ENCODE measurements around the gene MUCL3.
"Not testable (repeated sequence)": the region's sequence is repeated elsewhere in the genome, so short reads cannot be mapped to it uniquely, and the experiment has no call there.

Gene MUCL3

GRCh38 chr6:30939473-30939872, 1.3 kb upstream of the MUCL3 start:
- no peak for DNase-seq (ENCODE audit: low read depth)

DNA sequence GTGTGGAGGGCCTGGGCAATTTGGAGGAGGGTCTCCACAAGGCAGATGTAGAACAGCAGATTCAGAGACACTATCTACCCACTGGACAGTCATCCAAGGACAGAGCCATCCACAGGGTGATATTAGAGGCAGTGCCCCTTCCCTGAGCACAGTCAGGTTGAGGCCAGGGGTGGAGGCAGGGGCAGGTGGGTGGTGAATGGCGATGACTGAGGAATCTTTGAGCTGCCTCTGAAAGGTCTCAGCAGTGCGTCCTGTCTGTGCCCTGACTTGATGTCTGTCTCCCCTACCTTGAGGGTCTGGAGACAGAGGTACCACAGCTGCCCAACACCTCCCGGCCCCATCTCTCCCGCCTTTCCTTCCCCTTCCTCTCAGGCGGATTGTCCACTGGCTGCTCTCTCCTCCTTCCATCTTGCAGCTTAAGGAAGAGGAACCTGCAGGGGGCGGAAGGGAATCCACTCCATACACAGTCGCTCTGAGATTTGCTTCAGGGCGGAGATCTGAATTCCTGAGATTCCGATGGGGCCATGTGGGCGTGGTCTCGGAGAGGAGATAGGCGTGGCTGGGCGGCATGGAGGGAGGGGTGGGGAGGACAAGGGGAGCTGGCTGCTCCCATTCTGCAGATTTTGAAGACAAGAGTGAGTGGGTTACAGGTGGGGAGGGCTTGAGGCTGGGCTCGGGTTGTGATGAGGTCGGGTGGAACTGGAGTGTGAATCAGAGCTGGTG, 1.7 kb downstream of the MUCL3 start:
- peak; percentile 45 for DNase-seq (ENCODE audit: low read depth)

DNA sequence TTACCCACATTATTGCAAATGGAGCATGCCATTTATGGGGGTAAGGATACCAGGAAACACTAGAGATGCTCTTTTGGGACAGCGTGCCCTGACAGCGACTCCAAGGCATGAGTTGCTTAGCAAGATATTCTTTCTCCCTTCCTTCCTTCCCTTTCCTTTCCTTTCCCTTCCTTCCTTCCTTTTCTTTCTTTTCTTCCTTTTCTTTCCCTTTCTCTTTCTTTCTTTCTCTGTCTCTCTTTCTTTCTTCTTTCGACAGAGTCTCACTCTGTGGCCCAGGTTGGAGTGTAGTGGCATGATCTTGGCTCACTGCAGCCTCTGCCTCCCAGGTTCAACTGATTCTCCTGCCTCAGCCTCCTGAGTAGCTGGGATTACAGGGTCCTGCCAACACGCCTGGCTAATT, 3.3 kb downstream of the MUCL3 start:
- no peak for DNase-seq (ENCODE audit: low read depth)

DNA sequence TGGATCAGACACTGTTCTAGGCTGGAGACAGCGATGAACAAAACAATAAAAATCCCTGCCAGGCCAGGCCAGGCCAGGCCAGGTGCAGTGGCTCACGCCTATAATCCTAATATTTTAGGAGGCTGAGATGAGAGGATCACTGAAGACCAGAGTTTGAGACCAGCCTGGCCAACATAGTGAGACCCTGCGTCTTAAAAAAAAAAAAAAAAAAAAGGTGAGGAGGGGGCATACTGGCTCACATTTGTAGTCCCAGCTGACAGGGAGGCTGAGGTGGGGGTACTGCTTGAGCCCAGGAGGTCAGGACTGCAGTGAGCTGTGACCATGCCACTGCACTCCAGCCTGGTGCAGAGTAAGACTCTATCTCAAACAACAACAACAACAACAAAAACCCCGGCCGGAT, 4.5 kb downstream of the MUCL3 start:
- DNase-seq (ENCODE audit: low read depth) = no peak

DNA sequence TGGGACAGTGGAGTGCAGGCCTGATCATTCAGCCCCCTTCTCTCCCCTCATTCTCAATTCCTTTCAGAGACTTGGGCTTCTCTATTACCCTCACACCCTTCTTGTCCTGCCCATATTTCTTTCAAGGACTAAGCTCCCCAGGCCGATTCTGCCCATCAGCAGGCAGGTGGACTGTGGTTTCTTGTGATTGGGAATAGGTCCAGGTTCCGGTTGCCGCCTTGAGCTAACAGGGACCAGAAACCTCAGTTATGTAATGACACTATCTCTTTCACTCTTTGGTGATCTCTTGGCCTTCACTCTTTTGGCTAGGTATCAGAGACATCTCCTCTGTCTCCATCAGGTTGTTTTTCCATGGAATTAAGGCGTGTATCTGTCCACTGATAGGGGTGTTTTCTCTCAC, 6.5 kb downstream of the MUCL3 start:
- DNase-seq (ENCODE audit: low read depth) = no peak

DNA sequence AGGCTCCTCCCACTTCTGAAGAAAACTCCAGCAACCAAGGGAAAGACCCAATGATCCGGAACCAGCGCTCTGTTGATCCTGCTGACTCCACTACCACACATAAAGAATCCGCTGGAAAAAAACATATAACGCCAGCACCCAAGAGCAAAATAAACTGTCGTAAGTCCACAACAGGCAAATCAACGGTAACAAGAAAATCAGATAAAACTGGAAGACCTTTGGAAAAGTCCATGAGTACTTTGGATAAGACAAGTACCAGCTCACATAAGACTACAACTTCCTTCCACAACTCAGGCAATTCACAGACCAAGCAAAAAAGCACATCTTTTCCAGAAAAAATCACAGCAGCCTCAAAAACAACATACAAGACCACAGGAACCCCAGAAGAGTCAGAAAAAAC, 8.0 kb downstream of the MUCL3 start:
- DNase-seq (ENCODE audit: low read depth) = no peak

- no peak for DNase-seq (ENCODE audit: low read depth)
Measured at GRCh38 chr6:30951907-30952469, 11.2 kb downstream of the MUCL3 start.

- DNase-seq (ENCODE audit: low read depth) = no peak
Measured at GRCh38 chr6:30954631-30955366, 14.0 kb downstream of the MUCL3 start.

DNA sequence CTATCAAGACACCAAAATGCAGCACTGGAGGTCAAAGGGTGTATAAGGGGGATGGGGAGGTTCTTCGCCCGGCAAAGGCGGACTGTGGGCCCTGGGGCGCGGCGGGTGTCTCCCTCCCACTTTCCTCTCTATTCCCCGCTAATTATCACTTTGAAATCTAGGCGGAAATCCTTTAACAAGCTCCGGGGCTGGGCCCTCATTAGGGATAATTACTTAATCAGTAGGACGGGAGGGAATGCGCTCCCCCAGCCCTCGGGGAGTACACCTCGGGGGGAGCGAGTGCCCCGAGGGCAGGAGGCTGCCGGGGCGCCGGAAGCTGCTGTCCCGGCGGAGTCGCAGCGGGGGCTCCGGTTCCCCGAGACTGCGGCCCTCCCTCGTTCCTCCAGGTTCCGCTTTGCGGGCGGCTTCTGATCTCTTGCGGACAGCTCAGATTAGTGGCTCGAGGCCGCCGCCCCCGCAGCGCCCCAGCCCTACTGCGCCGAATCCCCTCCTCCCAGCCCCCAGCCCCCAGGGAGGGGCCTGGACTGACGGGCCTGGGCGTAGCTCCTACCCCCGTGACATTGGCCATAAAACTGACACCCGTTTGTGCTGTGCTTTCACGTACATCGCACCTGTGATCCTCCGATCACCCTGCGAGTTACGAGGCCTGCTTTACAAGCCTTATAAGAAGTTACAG, 14.7 kb downstream of the MUCL3 start:
- no peak for DNase-seq (ENCODE audit: low read depth)

GRCh38 chr6:30957716-30958115, 16.9 kb downstream of the MUCL3 start:
- no peak for DNase-seq (ENCODE audit: low read depth)

DNA sequence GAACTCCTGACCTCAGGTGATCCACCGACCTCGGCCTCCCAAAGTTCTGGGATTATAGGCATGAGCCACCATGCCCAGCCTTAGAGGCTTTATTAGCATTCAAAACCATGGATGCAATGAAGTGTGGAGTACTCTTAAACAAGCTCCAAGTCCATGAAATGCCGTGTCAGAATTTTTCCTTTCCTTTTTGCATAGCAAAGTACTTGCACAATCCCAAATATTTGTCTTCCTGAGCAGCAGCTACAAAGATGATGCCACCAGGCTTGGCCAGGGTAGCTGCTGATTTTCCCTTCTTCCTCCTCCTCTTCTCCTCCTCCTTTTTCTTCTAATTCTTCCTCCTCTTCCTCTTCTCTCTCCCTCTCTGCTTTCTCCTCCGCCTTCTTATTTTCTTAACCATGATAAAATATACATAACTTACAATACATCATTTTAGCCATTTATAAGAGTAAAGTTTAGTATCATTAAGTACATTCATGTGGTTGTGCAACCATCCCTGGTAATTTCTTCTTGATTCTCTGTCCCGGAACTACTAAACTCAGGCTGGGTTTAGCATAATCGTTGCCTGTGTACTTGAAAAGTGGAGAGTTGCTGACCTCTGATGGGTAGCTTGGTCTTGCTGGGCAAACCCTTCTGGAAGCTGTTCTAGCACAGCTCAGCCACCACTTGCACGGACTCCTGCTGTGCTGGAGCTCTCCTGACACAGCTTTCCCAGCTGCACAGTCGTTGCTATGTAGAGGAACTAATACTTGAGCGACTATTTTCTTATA, 20.3 kb downstream of the MUCL3 start:
- DNase-seq (ENCODE audit: low read depth) = no peak

DNA sequence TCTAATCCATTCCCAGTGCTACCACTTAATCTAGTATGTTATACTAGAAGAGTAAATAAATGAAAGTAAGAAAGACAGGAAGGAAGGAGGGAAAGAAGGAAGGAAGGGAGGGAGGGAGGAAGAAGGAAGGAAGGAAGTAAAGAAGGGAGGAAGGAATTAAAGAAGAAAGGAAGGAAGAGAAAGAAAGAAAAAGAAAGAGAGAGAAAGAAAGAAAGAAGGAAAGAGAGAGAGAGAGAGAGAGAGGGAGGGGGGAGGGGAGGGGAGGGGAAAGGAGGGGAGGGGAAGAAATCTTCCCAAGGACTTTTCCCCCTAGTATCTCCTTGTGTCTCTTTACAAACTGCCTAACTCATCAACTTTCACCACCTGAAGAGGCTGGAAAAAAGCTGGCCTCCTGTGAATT, 21.9 kb downstream of the MUCL3 start:
- no peak for DNase-seq (ENCODE audit: low read depth)

DNA sequence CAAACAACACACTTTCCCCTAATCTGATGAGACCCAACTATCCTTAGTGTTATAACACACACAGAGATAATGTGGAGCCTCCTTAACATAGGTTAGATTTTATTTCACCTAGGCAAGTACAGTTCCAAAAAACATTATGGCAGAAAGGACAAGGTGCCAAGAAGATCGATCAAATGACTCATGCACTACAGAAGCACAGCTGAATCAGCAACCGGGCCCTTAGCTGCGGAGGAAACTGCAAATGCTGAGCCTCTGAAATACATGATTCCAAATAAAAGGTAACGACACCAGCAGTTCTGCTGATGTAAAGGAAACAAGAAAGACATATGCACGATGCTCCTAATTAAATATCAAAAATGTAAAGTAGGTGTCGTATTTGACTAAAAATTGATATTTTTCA, 22.9 kb downstream of the MUCL3 start:
- DNase-seq (ENCODE audit: low read depth) = no peak

GRCh38 chr6:30964075-30964474, 23.3 kb downstream of the MUCL3 start:
- no peak for DNase-seq (ENCODE audit: low read depth)

- DNase-seq (ENCODE audit: low read depth) = no peak
Measured at GRCh38 chr6:30965140-30965601, 24.4 kb downstream of the MUCL3 start.

DNA sequence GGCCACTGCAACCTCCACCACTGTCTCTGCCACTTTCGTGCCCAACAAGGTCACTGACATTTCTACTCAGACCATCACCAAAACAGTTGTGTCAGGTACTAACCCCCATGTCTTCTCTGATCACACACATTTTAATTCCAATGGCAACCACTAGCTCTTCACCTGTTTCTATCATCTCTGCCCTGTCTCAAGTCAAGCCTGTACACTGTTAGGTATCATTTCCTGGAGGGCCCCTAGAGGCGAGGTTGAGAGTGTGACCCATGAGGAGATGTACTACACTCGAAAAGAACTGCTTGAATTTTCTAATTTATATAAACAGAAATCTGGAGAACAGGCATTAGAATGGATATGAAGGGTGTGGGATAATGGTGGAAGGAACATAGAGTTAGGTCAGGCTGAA, 25.4 kb downstream of the MUCL3 start:
- no peak for DNase-seq (ENCODE audit: low read depth)

DNA sequence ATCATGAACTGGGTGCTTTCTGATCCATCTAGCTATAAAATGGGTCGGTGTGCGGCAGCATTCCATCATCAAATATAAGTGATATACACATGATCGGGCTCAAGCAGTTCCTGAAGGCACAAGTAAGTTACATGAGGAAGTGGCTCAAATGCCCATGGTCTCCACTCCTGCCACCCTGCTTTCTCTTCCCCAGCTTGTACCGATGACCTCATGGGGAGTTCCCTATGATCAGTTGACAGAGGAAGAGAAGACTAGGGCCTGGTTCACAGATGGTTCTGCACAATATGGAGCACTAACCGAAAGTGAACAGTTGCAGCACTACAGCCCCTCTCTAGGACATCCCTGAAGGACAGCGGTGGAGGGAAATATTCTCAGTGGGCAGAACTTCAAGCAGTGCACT, 28.4 kb downstream of the MUCL3 start:
- not testable (repeated sequence) for DNase-seq (ENCODE audit: low read depth)

DNA sequence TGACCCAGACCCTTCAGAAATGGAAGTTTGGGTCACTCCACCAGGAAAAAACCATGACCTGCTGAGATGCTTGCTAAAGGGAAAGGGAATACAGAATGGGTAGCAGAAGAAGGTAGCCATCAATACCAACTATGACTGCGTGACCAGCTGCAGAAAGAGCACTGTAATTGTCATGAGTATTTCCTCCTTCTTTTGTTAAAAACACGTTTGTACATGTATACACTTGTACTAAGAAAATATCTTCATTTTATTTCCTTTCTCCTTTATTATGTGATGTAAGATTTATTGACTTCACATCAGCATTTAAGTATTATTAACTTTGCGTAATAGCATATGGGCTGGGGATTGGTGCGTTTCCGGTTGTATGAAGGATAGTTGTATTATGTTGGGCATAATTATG, 30.2 kb downstream of the MUCL3 start:
- DNase-seq (ENCODE audit: low read depth) = no peak

GRCh38 chr6:30972816-30973215, 32.0 kb downstream of the MUCL3 start:
- DNase-seq (ENCODE audit: low read depth) = no peak

DNA sequence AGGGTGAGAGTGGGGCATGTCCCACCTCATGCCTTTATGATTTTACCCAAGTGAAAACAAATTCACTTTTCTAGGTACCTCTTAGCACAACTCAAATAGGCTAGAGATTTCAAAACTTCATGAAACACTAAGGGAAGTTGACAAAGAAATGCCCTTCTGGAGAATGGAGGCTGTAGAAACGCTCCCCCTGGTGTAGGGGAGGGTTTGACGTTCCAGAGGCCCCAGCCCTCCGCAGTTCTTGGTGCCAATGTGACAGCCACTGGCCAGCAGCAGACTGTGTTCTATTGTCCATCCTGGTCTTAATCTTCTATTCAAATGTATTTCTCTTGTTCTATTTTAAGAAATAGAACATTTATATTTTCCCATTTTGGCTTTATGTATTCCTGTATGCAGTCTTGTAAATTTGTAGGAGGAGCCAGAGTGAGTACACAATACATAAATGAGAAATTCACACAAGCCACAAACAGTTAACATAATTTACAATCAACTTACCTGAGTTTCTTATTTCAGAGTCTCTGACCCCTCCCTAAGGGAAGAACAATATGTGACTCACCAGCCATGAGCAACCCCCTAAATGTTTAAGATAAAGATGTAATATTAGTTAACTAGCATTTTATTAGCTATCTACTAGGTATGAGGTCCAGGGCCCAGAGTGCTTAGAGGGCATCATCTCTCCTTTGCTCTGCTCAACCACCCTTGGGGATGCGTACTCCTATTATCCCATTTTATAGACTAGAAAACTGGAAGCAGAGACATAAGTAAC, 33.9 kb downstream of the MUCL3 start:
- no peak for DNase-seq (ENCODE audit: low read depth)

DNA sequence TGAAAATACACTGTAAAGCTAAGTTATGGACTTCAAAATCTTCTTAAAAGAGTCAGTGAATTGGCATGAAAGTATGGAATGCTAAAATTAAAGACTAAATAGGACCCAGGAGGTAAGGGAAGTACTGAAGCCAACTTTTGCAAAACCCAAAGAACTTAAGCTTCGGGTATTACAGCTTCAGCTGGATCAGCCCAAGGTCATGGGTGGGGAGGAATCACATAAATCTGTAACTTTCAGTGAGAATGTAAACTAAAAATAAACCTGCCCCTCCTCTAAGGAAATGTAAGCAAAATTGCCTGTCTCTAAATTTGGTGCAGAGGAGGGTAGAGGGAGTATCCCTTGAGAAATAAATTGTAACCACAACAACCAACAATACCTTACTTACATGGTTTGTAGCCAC, 38.4 kb downstream of the MUCL3 start:
- DNase-seq (ENCODE audit: low read depth) = no peak

Measured in GM04503 (cell line).